ENCODE data around the gene STT3B.

GRCh38 chr3:31514570-31514969 is 18.2 kb upstream of the STT3B start:
- TF ChIP-seq POLR2A (IDR thresholded peaks at IDR 0.05; ENCODE audit: low read depth, low read length) = no peak
- no peak for TF ChIP-seq TAF1 (IDR thresholded peaks at IDR 0.05; ENCODE audit: borderline replicate concordance, low read depth, low read length)

All from GM12892 (cell line).